Uterus (tissue), 4 donors: ENCODE results near the gene EEFSEC. TPM values are rescaled to one million over a fixed set of nuclear protein-coding genes. Genes with fewer than 3 reads are reported as not detected.

Experiments used
- DNase-seq, 2 donors: peaks; one replicate each; pipeline ENCODE4 v3.0.0-alpha.2; 2019 to 2020
- H3K27ac ChIP-seq, 2 donors: fragments of 200-600 bp; sonication (generic); 1 replicate in 1 of 2; 2 replicates in 1 of 2; pipeline ENCODE4 v1.5.1; 2016 to 2018
- H3K27me3 ChIP-seq, 2 donors: fragments of 200-600 bp; sonication (generic); one replicate each; pipeline ENCODE4 v1.5.1; 2018 to 2019; ENCODE audit warnings: control low read depth in 1 of 2
- H3K36me3 ChIP-seq, 2 donors: fragments of 200-600 bp; sonication (generic); one replicate each; pipeline ENCODE4 v1.5.1; 2019; ENCODE audit warnings: control low read depth in 1 of 2
- H3K4me1 ChIP-seq, 2 donors: fragments of 200-600 bp; sonication (generic); one replicate each; pipeline ENCODE4 v1.5.1; 2018 to 2019; ENCODE audit warnings: control low read depth in 1 of 2
- H3K4me3 ChIP-seq, 2 donors: fragments of 200-600 bp; sonication (generic); 1 replicate in 1 of 2; 2 replicates in 1 of 2; pipeline ENCODE4 v1.5.1; 2018 to 2019; ENCODE audit warnings: mild to moderate bottlenecking in 1 of 2
- H3K9me3 ChIP-seq, 2 donors: fragments of 200-600 bp; sonication (generic); one replicate each; pipeline ENCODE4 v1.5.1; 2019; ENCODE audit warnings: control low read depth in 1 of 2
- CTCF ChIP-seq, 4 experiments: fragments of 200-600 bp in 2 of 4; fragments of 450-650 bp in 2 of 4; sonication (generic) in 2 of 4; IDR thresholded peaks; one replicate each; pipeline ENCODE4 v1.5.1; 2016 to 2019; ENCODE audit warnings: antibody characterized with exemption in 4 of 4, mild to moderate bottlenecking in 2 of 4, moderate library complexity in 1 of 4
- POLR2A ChIP-seq, 2 donors: fragments of 450-650 bp; IDR thresholded peaks; one replicate each; pipeline ENCODE4 v1.6.1; 2016; ENCODE audit warnings: antibody characterized with exemption in 2 of 2, mild to moderate bottlenecking in 1 of 2, moderate library complexity in 1 of 2
- intact Hi-C: fragments of 100-400 bp; cut with DNase I; formaldehyde crosslinking; loops from one replicate; pipeline ENCODE4 v1.15.1; 2023; ENCODE audit warnings: low total_unique reads
- total RNA-seq, 4 donors: library from RNA; depleted of rRNA in 3 of 4; stranded (reverse); fragments of >200 nt in 3 of 4; gene quantifications; one replicate each; pipeline versions ENCODE4 v1.1.0 to v1.2.4, GENCODE V29; 2014 to 2023
- donor health status: DM: yes; HTN: yes; CAD: no.

The EEFSEC gene
- total RNA-seq, 4 donors from 2014 or later: 2.9 to 20.0 (median 12.5) TPM

- H3K27ac ChIP-seq: no peak overlapping the region
- no peaks in the 10 kb centered on the region for H3K36me3 ChIP-seq
- TF ChIP-seq POLR2A (IDR thresholded peaks at IDR 0.05) (no peak), CTCF (IDR thresholded peaks at IDR 0.05) (no peak)
- H3K9me3 ChIP-seq: no peaks in the 10 kb centered on the region
- no peak for DNase-seq
- intact Hi-C loops: loop anchor here (10.0 kb wide), 1 partner anchor 161 kb away; no protein-coding TSS in a partner anchor
- no peak overlapping the region for H3K4me3 ChIP-seq
- peaks cover 4 to 7% of the 10 kb centered on the region in 2 donors for H3K4me1 ChIP-seq
- H3K27me3 ChIP-seq: no peaks in the 10 kb centered on the region
Measured at GRCh38 chr3:128423525-128424147, 270.4 kb downstream of the EEFSEC start.

GRCh38 chr3:128424508-128425069, 271.3 kb downstream of the EEFSEC start:
- H3K27ac ChIP-seq: no peak overlapping the region
- no peak for TF ChIP-seq CTCF (IDR thresholded peaks at IDR 0.05)
- no peak for TF ChIP-seq POLR2A (IDR thresholded peaks at IDR 0.05)
- H3K27me3 ChIP-seq: no peaks in the 10 kb centered on the region
- H3K4me1 ChIP-seq: peaks cover 4 to 7% of the 10 kb centered on the region in 2 donors
- H3K36me3 ChIP-seq: no peaks in the 10 kb centered on the region
- intact Hi-C loops: loop anchor here (5.0 to 10.0 kb wide), 2 partner anchors 160 to 183 kb away; no protein-coding TSS in a partner anchor
- no peaks in the 10 kb centered on the region for H3K9me3 ChIP-seq
- H3K4me3 ChIP-seq: no peak overlapping the region
- peak; percentile 39 to 69 for DNase-seq

- DNase-seq: no peak
- intact Hi-C loops: loop anchor here (5.0 to 10.0 kb wide), 2 partner anchors 160 to 182 kb away; no protein-coding TSS in a partner anchor
Measured at GRCh38 chr3:128425142-128425845, 272.0 kb downstream of the EEFSEC start.

GRCh38 chr3:128425846-128426127, 272.5 kb downstream of the EEFSEC start:
- H3K36me3 ChIP-seq: no peaks in the 10 kb centered on the region
- H3K27me3 ChIP-seq: no peaks in the 10 kb centered on the region
- H3K27ac ChIP-seq: no peak overlapping the region
- no peak overlapping the region for H3K4me3 ChIP-seq
- intact Hi-C loops: loop anchor here (5.0 to 10.0 kb wide), 2 partner anchors 159 to 182 kb away; no protein-coding TSS in a partner anchor
- peaks cover 4 to 7% of the 10 kb centered on the region in 2 donors for H3K4me1 ChIP-seq
- H3K9me3 ChIP-seq: no peaks in the 10 kb centered on the region
- no peak for DNase-seq
- no peak for TF ChIP-seq POLR2A (IDR thresholded peaks at IDR 0.05)
- TF ChIP-seq CTCF (IDR thresholded peaks at IDR 0.05): no peak

More at GRCh38 chr3:128425142-128425845, 272.0 kb downstream of the EEFSEC start:
- no peak for TF ChIP-seq POLR2A (IDR thresholded peaks at IDR 0.05)
- no peak for TF ChIP-seq CTCF (IDR thresholded peaks at IDR 0.05)
- Histone ChIP-seq H3K4me3 (no peak overlapping the region), H3K27me3 (no peaks in the 10 kb centered on the region), H3K27ac (no peak overlapping the region), H3K9me3 (no peaks in the 10 kb centered on the region), H3K36me3 (no peaks in the 10 kb centered on the region), H3K4me1 (peaks cover 4 to 7% of the 10 kb centered on the region in 2 donors)
